Esophagus (tissue), 2 donors: ENCODE data around the gene KHK. TPM values are rescaled to one million over a fixed set of nuclear protein-coding genes. Genes with fewer than 3 reads are reported as not detected.

Source experiments
- H3K27ac ChIP-seq, 2 donors: one replicate each; pipeline ENCODE4 v1.5.1; 2013; ENCODE audit warnings: low read depth in 2 of 2, mild to moderate bottlenecking in 2 of 2, inconsistent platforms in 1 of 2, low read length in 1 of 2, moderate library complexity in 1 of 2
- H3K27me3 ChIP-seq, 2 donors: one replicate each; pipeline ENCODE4 v1.6.1; 2013; ENCODE audit warnings: low read length in 2 of 2, control low read depth in 1 of 2, mild to moderate bottlenecking in 1 of 2; ENCODE audit not compliant: insufficient read depth in 2 of 2, control insufficient read depth in 1 of 2
- H3K36me3 ChIP-seq, 2 donors: one replicate each; pipeline ENCODE4 v1.6.1; 2013; ENCODE audit warnings: low read length in 1 of 2; ENCODE audit not compliant: control insufficient read depth in 2 of 2, insufficient read depth in 2 of 2
- H3K4me1 ChIP-seq, 2 donors: one replicate each; pipeline ENCODE4 v1.6.1; 2013; ENCODE audit warnings: low read length in 1 of 2; ENCODE audit not compliant: control insufficient read depth in 2 of 2, insufficient read depth in 2 of 2
- H3K4me3 ChIP-seq, 2 donors: one replicate each; pipeline ENCODE4 v1.5.1; 2013; ENCODE audit warnings: low read length in 2 of 2, mild to moderate bottlenecking in 2 of 2, low read depth in 1 of 2, moderate library complexity in 1 of 2
- H3K9me3 ChIP-seq, 2 donors: one replicate each; pipeline ENCODE4 v1.6.1; 2013; ENCODE audit warnings: mild to moderate bottlenecking in 2 of 2, low read depth in 1 of 2, low read length in 1 of 2, moderate library complexity in 1 of 2; ENCODE audit not compliant: control insufficient read depth in 2 of 2, insufficient read depth in 1 of 2
- WGBS, 2 donors: extraction: QIAGEN DNeasy Blood & Tissue Kit; methylation state at CpG; one replicate each; pipeline ENCODE4 v1.1.7; 2013; 5-methylcytosine and 5-hydroxymethylcytosine counted together
- polyA plus RNA-seq, 2 donors: library from polyadenylated mRNA; stranded (reverse); fragments of 200-250 nt; gene quantifications; one replicate each; pipeline ENCODE4 v1.2.3, GENCODE V29; 2013
- donor health status: healthy with polysubstance abuse.
- donor health status: Bipolar disorder and iron deficiency.

The KHK gene
- polyA plus RNA-seq, 2 donors = 2.2 to 3.3 TPM

- no peaks in the 10 kb centered on the region for H3K4me1 ChIP-seq
- 91 to 94% methylated on average over 10 of the region's 10 CpGs for WGBS, 2 donors
- H3K27ac ChIP-seq = no peak overlapping the region
- H3K36me3 ChIP-seq = peaks cover 12 to 20% of the 10 kb centered on the region in 2 donors
- H3K9me3 ChIP-seq = no peaks in the 10 kb centered on the region
- H3K4me3 ChIP-seq = no peak overlapping the region
- H3K27me3 ChIP-seq = no peaks in the 10 kb centered on the region
These were observed 28.4 kb upstream of the KHK start for GRCh38 chr2:27058210-27058609.

- Histone ChIP-seq H3K27me3 (no peaks in the 10 kb centered on the region), H3K4me1 (no peaks in the 10 kb centered on the region), H3K27ac (no peak overlapping the region), H3K36me3 (peaks cover 12 to 14% of the 10 kb centered on the region in 2 donors), H3K4me3 (no peak overlapping the region), H3K9me3 (no peaks in the 10 kb centered on the region)
- 71 to 79% methylated on average over 15 of the region's 15 CpGs for WGBS, 2 donors
These were observed 27.3 kb upstream of the KHK start for GRCh38 chr2:27059141-27059820.

GRCh38 chr2:27060323-27060722, 26.2 kb upstream of the KHK start:
- Histone ChIP-seq H3K36me3 (peaks cover 6 to 12% of the 10 kb centered on the region in 2 donors), H3K27ac (no peak overlapping the region), H3K9me3 (no peaks in the 10 kb centered on the region), H3K27me3 (no peaks in the 10 kb centered on the region), H3K4me3 (no peak overlapping the region), H3K4me1 (no peaks in the 10 kb centered on the region)
- 89 to 90% methylated on average over 3 of the region's 3 CpGs for WGBS, 2 donors

- Histone ChIP-seq H3K27me3 (no peaks in the 10 kb centered on the region), H3K4me1 (no peaks in the 10 kb centered on the region), H3K4me3 (no peak overlapping the region), H3K36me3 (peaks cover 0 to 11% of the 10 kb centered on the region in 2 donors), H3K27ac (no peak overlapping the region), H3K9me3 (no peaks in the 10 kb centered on the region)
- WGBS, 2 donors = 81 to 87% methylated on average over 3 of the region's 3 CpGs
These were observed 21.4 kb upstream of the KHK start for GRCh38 chr2:27065128-27065527.

GRCh38 chr2:27067385-27067784, 19.2 kb upstream of the KHK start:
- peaks cover 0 to 11% of the 10 kb centered on the region in 2 donors for H3K36me3 ChIP-seq
- H3K27ac ChIP-seq = no peak overlapping the region
- peaks cover 0 to 3% of the 10 kb centered on the region in 2 donors for H3K4me1 ChIP-seq
- H3K27me3 ChIP-seq = no peaks in the 10 kb centered on the region
- no peak overlapping the region for H3K4me3 ChIP-seq
- WGBS, 2 donors = 92 to 93% methylated on average over 5 of the region's 5 CpGs
- no peaks in the 10 kb centered on the region for H3K9me3 ChIP-seq

- H3K27ac ChIP-seq = peak overlapping the region in 1 of 2 donors; percentile 35
These were observed 17.1 kb upstream of the KHK start for GRCh38 chr2:27069436-27069835.

GRCh38 chr2:27069961-27070618, 16.5 kb upstream of the KHK start:
- H3K4me3 ChIP-seq = peak overlapping the region in 1 of 2 donors; percentile 95
- H3K27ac ChIP-seq = peak overlapping the region in 1 of 2 donors; percentile 97
- peaks cover 2 to 3% of the 10 kb centered on the region in 2 donors for H3K4me1 ChIP-seq

More at GRCh38 chr2:27069436-27069835, 17.1 kb upstream of the KHK start:
- no peak overlapping the region for H3K4me3 ChIP-seq
- no peaks in the 10 kb centered on the region for H3K27me3 ChIP-seq
- peaks cover 0 to 11% of the 10 kb centered on the region in 2 donors for H3K36me3 ChIP-seq
- H3K4me1 ChIP-seq = peaks cover 2 to 3% of the 10 kb centered on the region in 2 donors
- 93% methylated on average over 6 of the region's 6 CpGs for WGBS, 2 donors
- no peaks in the 10 kb centered on the region for H3K9me3 ChIP-seq

GRCh38 chr2:27070653-27071276, 15.8 kb upstream of the KHK start:
- H3K4me3 ChIP-seq = peak overlapping the region; percentile 83 to 95
- H3K4me1 ChIP-seq = peaks cover 2 to 3% of the 10 kb centered on the region in 2 donors
- 2 to 5% methylated on average over 11 of the region's 11 CpGs for WGBS, 2 donors
- H3K9me3 ChIP-seq = no peaks in the 10 kb centered on the region
- H3K27me3 ChIP-seq = no peaks in the 10 kb centered on the region
- peak overlapping the region; percentile 93 to 97 for H3K27ac ChIP-seq
- H3K36me3 ChIP-seq = peaks cover 0 to 10% of the 10 kb centered on the region in 2 donors

More at GRCh38 chr2:27069961-27070618, 16.5 kb upstream of the KHK start:
- no peaks in the 10 kb centered on the region for H3K27me3 ChIP-seq
- no peaks in the 10 kb centered on the region for H3K9me3 ChIP-seq
- 77 to 82% methylated on average over 8 of the region's 8 CpGs for WGBS, 2 donors
- H3K36me3 ChIP-seq = peaks cover 0 to 11% of the 10 kb centered on the region in 2 donors

- 0% methylated on average over 59 to 86 of the region's 86 CpGs for WGBS, 2 donors
- H3K4me1 ChIP-seq = peaks cover 2 to 3% of the 10 kb centered on the region in 2 donors
- no peaks in the 10 kb centered on the region for H3K9me3 ChIP-seq
- H3K4me3 ChIP-seq = peak within 1 kb of the TSS; percentile 83 to 95
- H3K27me3 ChIP-seq = no peaks in the 10 kb centered on the region
- H3K27ac ChIP-seq = peak within 1 kb of the TSS; percentile 93 to 97
- peaks cover 0 to 8% of the 10 kb centered on the region in 2 donors for H3K36me3 ChIP-seq
These were observed 15.1 kb upstream of the KHK start, which contains the start of gene OST4 for GRCh38 chr2:27071277-27071989. OST4 (minus strand) TSS chr2:27071654.
